OCI-LY1 (cell line): ENCODE results near the gene UCP1.

ENCODE experiments used
- CTCF ChIP-seq: fragments of 200-600 bp; sonication (generic), shearing (Covaris generic); IDR thresholded peaks from 2 replicates; pipeline ENCODE4 v1.5.1; 2017; ENCODE audit warnings: mild to moderate bottlenecking, antibody characterized with exemption, low read length, moderate library complexity, mixed read lengths
- EZH2 ChIP-seq: fragments of 200-600 bp; sonication (generic), shearing (Covaris generic); IDR thresholded peaks from 2 replicates; pipeline ENCODE4 v1.8.0; 2017; ENCODE audit warnings: borderline replicate concordance, mixed run types, mild to moderate bottlenecking, antibody characterized with exemption, low read length, moderate library complexity, mixed read lengths

GRCh38 chr4:140600408-140600807, 31.6 kb upstream of the UCP1 start:
- no peak for TF ChIP-seq CTCF
- TF ChIP-seq EZH2, result no peak
